Fibroblast of skin of scalp (primary cell): Measurements from ENCODE around the gene ERP44.

Experiments
- DNase-seq: peaks from one replicate; pipeline ENCODE4 v3.0.0-alpha.2; 2013

Gene ERP44

GRCh38 chr9:99931155-99931840 is 167.5 kb downstream of the ERP44 start:
- DNase-seq, result peak; percentile 22

- no peak for DNase-seq
These were observed 169.1 kb downstream of the ERP44 start for GRCh38 chr9:99929652-99930051.
